GM12878 (cell line): Measurements from ENCODE around the gene SMARCAL1. TPM values are rescaled to one million over a fixed set of nuclear protein-coding genes. Genes with fewer than 3 reads are reported as not detected.

Source experiments
- ATAC-seq: fragments of 200-7000 bp; cut with Tn5 transposase; 3 replicates; pipeline ENCODE4 v1.9.1; 2020; ENCODE audit warnings: mild to moderate bottlenecking, moderate library complexity
- BruUV-seq: library from RNA; stranded (reverse); fragments of 400-500 nt; replicated peaks from 2 replicates; lab custom pipeline; 2021; lab: Mats Ljungman, UMichigan
- CTCF ChIA-PET: fragments of 300-600 bp; sonication (Branson Sonifier 250); formaldehyde crosslinking; extraction: SDS; loops from one replicate; lab custom pipeline; 2021; ENCODE audit warnings: inconsistent platforms; lab: Yijun Ruan, JAX
- POLR2A ChIA-PET: fragments of 350-600 bp; formaldehyde crosslinking; extraction: SDS; loops from one replicate; lab custom pipeline; 2021; ENCODE audit warnings: inconsistent platforms; lab: Charles Lee
- RAD21 ChIA-PET: fragments of 300-600 bp; sonication (Branson Sonifier 250); formaldehyde crosslinking; loops from one replicate; lab custom pipeline; 2023; ENCODE audit warnings: antibody characterized with exemption; ENCODE audit not compliant: unreplicated experiment; lab: Charles Lee
- SMC1A ChIA-PET: fragments of 300-600 bp; sonication (Branson Sonifier 250); formaldehyde crosslinking; loops from one replicate; lab custom pipeline; 2023; ENCODE audit not compliant: unreplicated experiment, uncharacterized antibody; lab: Charles Lee
- DNase-seq: peaks from one replicate; pipeline ENCODE4 v3.0.0-alpha.2; 2011; ENCODE audit warnings: low read depth, low spot score
- FAIRE-seq: peaks from 3 replicates; lab custom pipeline; 2011; peaks lifted over from hg19 to GRCh38; lab: Jason Lieb, UNC
- H2AFZ ChIP-seq: 2 replicates; pipeline ENCODE4 v1.6.0; 2011; ENCODE audit warnings: low read depth, low read length, control low read depth; ENCODE audit not compliant: control insufficient read depth
- H3K27ac ChIP-seq: 2 replicates; pipeline ENCODE4 v1.5.1; 2011; ENCODE audit warnings: control low read depth; ENCODE audit not compliant: control insufficient read depth, insufficient read depth
- H3K27me3 ChIP-seq, 2 experiments: replicated peaks in 1 of 2; 2 replicates each; pipeline versions ENCODE4 v1.6.0 to v1.6.1; 2011; ENCODE audit warnings: low read length in 1 of 2; ENCODE audit not compliant: control insufficient read depth in 2 of 2, insufficient read depth in 2 of 2
- H3K36me3 ChIP-seq, 2 experiments: 2 replicates each; pipeline ENCODE4 v1.5.1; 2011; ENCODE audit warnings: low read length in 1 of 2; ENCODE audit not compliant: control insufficient read depth in 2 of 2, insufficient read depth in 2 of 2
- H3K4me1 ChIP-seq: 2 replicates; pipeline ENCODE4 v1.6.1; 2011; ENCODE audit warnings: mild to moderate bottlenecking, low read length, moderate library complexity, mixed read lengths; ENCODE audit not compliant: control insufficient read depth, insufficient read depth
- H3K4me2 ChIP-seq: 2 replicates; pipeline ENCODE4 v1.6.0; 2011; ENCODE audit warnings: control low read depth; ENCODE audit not compliant: control insufficient read depth, insufficient read depth
- H3K4me3 ChIP-seq: fragments of 200-600 bp; sonication (generic); 2 replicates; pipeline ENCODE4 v1.5.1; 2016
- H3K79me2 ChIP-seq: 2 replicates; pipeline ENCODE4 v1.6.0; 2011; ENCODE audit warnings: low read length; ENCODE audit not compliant: control insufficient read depth, insufficient read depth
- H3K9ac ChIP-seq: 2 replicates; pipeline ENCODE4 v1.8.0; 2011; ENCODE audit warnings: low read length, control low read depth, mixed read lengths; ENCODE audit not compliant: control insufficient read depth, insufficient read depth
- H3K9me3 ChIP-seq: replicated peaks from 3 replicates; pipeline ENCODE4 v1.5.1; 2011; ENCODE audit warnings: mild to moderate bottlenecking, low read length; ENCODE audit not compliant: control insufficient read depth, insufficient read depth
- H4K20me1 ChIP-seq: 2 replicates; pipeline ENCODE4 v1.6.0; 2011; ENCODE audit not compliant: control insufficient read depth, insufficient read depth
- ATF2 ChIP-seq: IDR thresholded peaks from 2 replicates; pipeline ENCODE4 v1.6.1; 2012; ENCODE audit warnings: low read length, inconsistent platforms
- E2F8 ChIP-seq: fragments of 450-650 bp; IDR thresholded peaks from 2 replicates; pipeline ENCODE4 v1.6.1; 2018; ENCODE audit warnings: mild to moderate bottlenecking, low read depth, moderate library complexity; ENCODE audit not compliant: partially characterized antibody
- E4F1 ChIP-seq: fragments of 450-650 bp; IDR thresholded peaks from 2 replicates; pipeline ENCODE4 v1.6.1; 2018; ENCODE audit warnings: borderline replicate concordance, mild to moderate bottlenecking; ENCODE audit not compliant: partially characterized antibody
- FOS ChIP-seq: IDR thresholded peaks from 3 replicates; pipeline ENCODE4 v1.6.1; 2011; ENCODE audit warnings: borderline replicate concordance; ENCODE audit not compliant: insufficient read length; ENCODE audit errors: extremely low read depth
- GABPA ChIP-seq: IDR thresholded peaks from 2 replicates; pipeline ENCODE4 v1.6.1; 2014; ENCODE audit warnings: antibody characterized with exemption, low read depth, mild to moderate bottlenecking, inconsistent platforms
- GATAD2B ChIP-seq: fragments of 450-650 bp; conservative IDR thresholded peaks from 2 replicates; pipeline ENCODE4 v1.6.1; 2017; ENCODE audit warnings: low read depth, mild to moderate bottlenecking, moderate library complexity
- HDAC6 ChIP-seq: fragments of 200-600 bp; sonication (generic); IDR thresholded peaks from one replicate; pipeline ENCODE4 v1.8.0; 2017; ENCODE audit warnings: antibody characterized with exemption; ENCODE audit not compliant: unreplicated experiment
- HSF1 ChIP-seq: fragments of 150-350 bp; IDR thresholded peaks from 2 replicates; pipeline ENCODE4 v1.6.1; 2014; ENCODE audit warnings: mild to moderate bottlenecking, low read depth, low read length
- PAX8 ChIP-seq: fragments of 450-650 bp; IDR thresholded peaks from 2 replicates; pipeline ENCODE4 v1.6.1; 2017; ENCODE audit warnings: mild to moderate bottlenecking, moderate library complexity
- POLR2A ChIP-seq: IDR thresholded peaks from 2 replicates; pipeline ENCODE4 v1.6.1; 2011; ENCODE audit warnings: low read depth, mild to moderate bottlenecking, low read length
- SMC3 ChIP-seq: IDR thresholded peaks from 2 replicates; pipeline ENCODE4 v1.6.1; 2011; ENCODE audit warnings: low read length, improper control_type of control experiment, borderline replicate concordance
- WRNIP1 ChIP-seq: IDR thresholded peaks from 2 replicates; pipeline ENCODE4 v1.6.1; 2011; ENCODE audit warnings: low read depth, low read length, improper control_type of control experiment, borderline replicate concordance
- ZNF274 ChIP-seq: IDR thresholded peaks from one replicate; pipeline ENCODE4 v1.8.0; 2011; ENCODE audit not compliant: insufficient read length, insufficient read depth
- WGBS: methylation state at CpG from one replicate; pipeline ENCODE4 v1.1.6; 2016; ENCODE audit warnings: low lambda C conversion rate; ENCODE audit not compliant: insufficient replicate concordance, insufficient coverage; ENCODE audit errors: missing lambda C conversion rate; 5-methylcytosine and 5-hydroxymethylcytosine counted together
- in situ Hi-C: fragments of 300-500 bp; cut with MboI; formaldehyde crosslinking; loops from 9 replicates; pipeline ENCODE4 v1.14.3; 2018; ENCODE audit warnings: mixed read lengths
- intact Hi-C: fragments of 100-400 bp; cut with micrococcal nuclease; formaldehyde crosslinking; loops from one replicate; pipeline ENCODE4 v1.14.2; 2022; ENCODE audit not compliant: unreplicated experiment
- polyA plus RNA-seq, 11 experiments: library from polyadenylated mRNA; depleted of rRNA in 4 of 11; unstranded in 6 of 11; stranded (reverse) in 5 of 11; fragments of >200 nt; fragmentation: Nextera tagmentation in 4 of 11; fragmentation: Illumina TruSeq in 1 of 11; extraction: Ambion mirVana in 4 of 11; extraction: Trizol in 1 of 11; gene quantifications; 1 replicate in 1 of 11; 2 replicates in 10 of 11; pipeline versions ENCODE4 v1.2.1 to v1.2.3, GENCODE V29; 2011 to 2016; ENCODE audit warnings: inconsistent platforms in 2 of 11, missing spikeins in 2 of 11, low read depth in 1 of 11
- total RNA-seq, 4 experiments: library from RNA; depleted of rRNA in 3 of 4; stranded (reverse); fragments of >200 nt in 3 of 4; fragmentation: Illumina TruSeq in 1 of 4; extraction: Trizol in 1 of 4; gene quantifications; 2 replicates each; pipeline versions ENCODE4 v1.2.1 to v1.2.3, GENCODE V29; 2013 to 2021

The SMARCAL1 gene
- total and polyA plus RNA-seq, 10 of the 15 experiments (the other 5 are each of a cell fraction or from before 2014, with no cell fraction given) = 10.8 to 32.9 (median 21.8) TPM

GRCh38 chr2:216499641-216500218 is 87.4 kb downstream of the SMARCAL1 start (continued):
- TF ChIP-seq SMC3 = no peak
- TF ChIP-seq GATAD2B = no peak
- TF ChIP-seq E4F1 = no peak
- TF ChIP-seq HDAC6 = no peak
- TF ChIP-seq POLR2A = peak; percentile 45; the same call in 1 of the 2 replicates
- TF ChIP-seq ATF2 = no peak
- TF ChIP-seq, all 136 proteins: peak for 2

- Histone ChIP-seq H3K79me2 (peaks cover 61% of the 10 kb centered on the region), H3K9ac (peak overlapping the region; percentile 100)
- no peak for TF ChIP-seq GABPA
- no peak for TF ChIP-seq WRNIP1
- TF ChIP-seq FOS = no peak
- no peak for TF ChIP-seq ZNF274
- no peak for TF ChIP-seq HSF1
- no peak for TF ChIP-seq PAX8
- TF ChIP-seq E2F8 = no peak
These were observed 88.3 kb downstream of the SMARCAL1 start for GRCh38 chr2:216500572-216500971.

More at GRCh38 chr2:216500572-216500971, 88.3 kb downstream of the SMARCAL1 start:
- FAIRE-seq (no peak), DNase-seq (no peak), ATAC-seq (no peak)
- Histone ChIP-seq H3K27ac (peak overlapping the region; percentile 88), H3K9me3 (no peaks in the 10 kb centered on the region), H3K4me3 (peak overlapping the region; percentile 94), H3K4me2 (peak overlapping the region; percentile 70), H4K20me1 (peaks cover 4% of the 10 kb centered on the region; the same call in 1 of the 2 replicates), H2AFZ (no peak overlapping the region), H3K4me1 (peaks cover 19% of the 10 kb centered on the region), H3K27me3 (no peaks in the 10 kb centered on the region), H3K36me3 (peaks cover 10 to 44% of the 10 kb centered on the region in 2 experiments)
- RAD21 ChIA-PET = no interaction called here
- 30% methylated on average over 2 of the region's 2 CpGs for WGBS
- POLR2A ChIA-PET = interaction anchor here (0.6 kb wide), 2 partner anchors 20 to 693 kb away, joined by 5 to 6 read pairs; no protein-coding TSS in a partner anchor
- CTCF ChIA-PET = no interaction called here
- intact Hi-C loops (loop anchor here (10.0 kb wide), 1 partner anchor 386 kb away; no protein-coding TSS in a partner anchor), in situ Hi-C loops (no loop called here)
- BruUV-seq = no TSS peak
- SMC1A ChIA-PET = interaction anchor here (1.5 kb wide), 1 partner anchor 83 kb away, joined by 3 read pairs; no protein-coding TSS in a partner anchor
